ENCODE results near the gene MAP3K14.

MAP3K14 gene

DNA sequence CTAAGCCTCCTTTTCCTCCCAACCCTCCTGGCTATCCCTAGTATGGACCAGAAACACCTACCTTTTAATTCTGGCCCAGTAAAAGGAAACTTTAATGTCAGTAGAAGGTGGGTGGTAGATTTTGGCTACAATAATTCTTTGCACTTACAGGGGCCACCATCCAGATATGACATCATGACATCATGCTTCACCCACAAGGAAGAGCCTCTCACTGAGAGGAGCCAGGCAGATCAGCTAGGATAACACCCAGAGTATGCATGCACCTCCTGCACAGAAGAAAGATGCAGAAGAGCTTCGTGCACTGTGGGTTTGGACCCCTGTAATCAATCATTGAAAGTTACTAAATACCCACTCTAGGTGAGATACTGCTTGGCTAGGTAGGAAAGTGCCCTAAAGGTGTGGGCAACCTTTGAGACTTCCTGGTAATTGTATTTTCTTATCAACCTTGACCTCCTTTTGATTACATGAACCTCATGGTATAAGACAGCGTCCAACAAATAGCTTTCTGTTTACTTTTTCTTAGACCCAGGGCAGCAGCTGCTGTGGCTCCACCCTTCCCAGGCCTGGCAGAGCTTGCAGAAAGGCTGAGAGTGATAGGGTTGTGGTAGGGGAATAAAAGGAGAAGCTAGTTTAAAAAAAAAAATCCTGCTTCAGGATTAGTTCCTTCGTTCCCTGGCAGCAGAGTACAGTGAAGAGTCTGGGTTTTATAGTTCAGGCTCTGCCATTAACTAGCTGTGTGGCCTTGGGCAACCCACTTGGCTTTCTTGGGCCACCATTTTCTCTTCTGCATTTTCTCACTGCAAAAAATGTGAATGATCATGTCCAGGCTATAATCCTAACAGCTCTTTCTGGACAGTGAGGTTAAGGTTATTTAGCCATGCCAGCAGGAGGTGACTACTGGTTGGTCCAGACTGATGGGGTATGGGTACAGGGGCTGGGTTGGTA lies 6.2 kb downstream of the MAP3K14 start:
- H3K9me3 ChIP-seq (ENCODE audit: control insufficient read depth in 5 of 5, low read length in 5 of 5): no peaks in the 10 kb centered on the region
- no peak overlapping the region for H3K27ac ChIP-seq (ENCODE audit: low read depth, low read length)
- H3K9ac ChIP-seq (ENCODE audit: low read length in 5 of 5): no peak overlapping the region
- H3K4me3 ChIP-seq (ENCODE audit: low read depth in 1 of 5, low read length in 5 of 5): no peak overlapping the region
- no peaks in the 10 kb centered on the region for H3K27me3 ChIP-seq (ENCODE audit: control insufficient read depth in 5 of 5, insufficient read depth in 4 of 5, low read length in 5 of 5)
- H3K4me1 ChIP-seq (ENCODE audit: control insufficient read depth in 5 of 5, insufficient read depth in 5 of 5, low read length in 5 of 5): peaks cover 14 to 98% (median 91%) of the 10 kb centered on the region in 5 donors
- peaks cover 0 to 3% (median 3%) of the 10 kb centered on the region in 5 donors for H3K36me3 ChIP-seq (ENCODE audit: control insufficient read depth in 5 of 5, insufficient read depth in 5 of 5, low read length in 5 of 5)

DNA sequence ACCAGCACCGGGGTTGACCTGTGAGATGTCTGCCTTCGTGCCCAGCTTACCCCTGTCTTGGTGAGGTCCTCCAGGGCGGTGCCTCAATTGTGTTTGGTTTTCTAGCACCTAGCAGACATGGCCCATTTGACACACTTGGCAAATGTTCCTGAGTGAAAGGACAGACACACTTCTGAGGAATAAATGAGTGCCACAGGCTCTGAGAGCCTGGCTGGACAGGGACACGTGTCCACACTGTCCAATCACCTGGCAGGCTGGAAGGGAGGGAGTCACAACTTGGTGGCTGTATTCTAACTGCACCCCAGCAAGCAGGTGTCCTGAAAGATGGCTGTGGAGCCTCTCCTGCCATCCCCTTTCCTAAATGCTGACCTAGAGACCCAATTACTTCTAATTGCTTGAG lies 7.4 kb downstream of the MAP3K14 start:
- H3K9ac ChIP-seq (ENCODE audit: low read length in 5 of 5): no peak overlapping the region
- no peaks in the 10 kb centered on the region for H3K9me3 ChIP-seq (ENCODE audit: control insufficient read depth in 5 of 5, low read length in 5 of 5)
- no peak overlapping the region for H3K27ac ChIP-seq (ENCODE audit: low read depth, low read length)
- H3K36me3 ChIP-seq (ENCODE audit: control insufficient read depth in 5 of 5, insufficient read depth in 5 of 5, low read length in 5 of 5): peaks cover 0 to 4% (median 3%) of the 10 kb centered on the region in 5 donors
- no peaks in the 10 kb centered on the region for H3K27me3 ChIP-seq (ENCODE audit: control insufficient read depth in 5 of 5, insufficient read depth in 4 of 5, low read length in 5 of 5)
- H3K4me1 ChIP-seq (ENCODE audit: control insufficient read depth in 5 of 5, insufficient read depth in 5 of 5, low read length in 5 of 5): peaks cover 15 to 89% (median 83%) of the 10 kb centered on the region in 5 donors
- no peak overlapping the region for H3K4me3 ChIP-seq (ENCODE audit: low read depth in 1 of 5, low read length in 5 of 5)

DNA sequence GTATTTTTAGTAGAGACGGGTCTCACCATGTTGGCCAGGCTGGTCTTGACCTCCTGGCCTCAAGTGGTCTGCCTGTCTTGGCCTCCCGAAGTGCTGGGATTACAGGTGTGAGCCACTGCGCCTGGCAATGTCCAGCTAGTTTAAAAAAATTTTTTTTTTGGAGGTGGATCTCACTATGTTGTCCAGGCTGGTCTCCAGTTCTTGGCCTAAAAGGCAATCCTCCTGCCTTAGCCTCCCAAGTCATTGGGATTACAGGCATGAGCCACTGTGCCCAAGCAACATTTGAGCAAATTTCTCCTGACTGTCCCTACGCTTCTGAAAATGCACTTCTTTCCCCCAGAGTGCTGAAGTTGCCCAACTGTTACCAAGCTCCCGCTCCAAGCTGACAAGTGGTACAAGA lies 8.0 kb downstream of the MAP3K14 start:
- Histone ChIP-seq H3K4me3 (ENCODE audit: low read depth in 1 of 5, low read length in 5 of 5) (no peak overlapping the region), H3K27ac (ENCODE audit: low read depth, low read length) (no peak overlapping the region), H3K36me3 (ENCODE audit: control insufficient read depth in 5 of 5, insufficient read depth in 5 of 5, low read length in 5 of 5) (peaks cover 0 to 4% (median 3%) of the 10 kb centered on the region in 5 donors), H3K4me1 (ENCODE audit: control insufficient read depth in 5 of 5, insufficient read depth in 5 of 5, low read length in 5 of 5) (peaks cover 15 to 83% (median 77%) of the 10 kb centered on the region in 5 donors), H3K27me3 (ENCODE audit: control insufficient read depth in 5 of 5, insufficient read depth in 4 of 5, low read length in 5 of 5) (no peaks in the 10 kb centered on the region), H3K9me3 (ENCODE audit: control insufficient read depth in 5 of 5, low read length in 5 of 5) (no peaks in the 10 kb centered on the region), H3K9ac (ENCODE audit: low read length in 5 of 5) (no peak overlapping the region)

DNA sequence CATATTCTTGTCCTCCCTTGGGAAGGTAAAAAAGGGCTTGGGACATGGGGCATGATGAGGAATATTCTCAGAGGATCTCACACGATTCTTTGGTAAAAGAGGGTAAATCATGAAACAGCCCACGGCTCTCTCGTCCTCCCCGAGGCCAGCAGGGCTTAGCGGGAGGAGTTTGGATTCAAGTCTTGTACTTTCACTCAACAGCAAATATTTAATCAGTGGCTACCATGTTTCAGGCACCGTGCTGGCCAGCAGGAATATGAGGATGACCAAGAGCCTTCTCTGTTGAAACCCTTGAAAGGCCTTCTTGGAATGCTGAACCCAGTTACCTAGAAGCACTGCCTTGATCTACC lies 8.8 kb downstream of the MAP3K14 start:
- Histone ChIP-seq H3K9me3 (ENCODE audit: control insufficient read depth in 5 of 5, low read length in 5 of 5) (no peaks in the 10 kb centered on the region), H3K9ac (ENCODE audit: low read length in 5 of 5) (peak overlapping the region in 1 of 5 donors; percentile 36), H3K27ac (ENCODE audit: low read depth, low read length) (peak overlapping the region; percentile 43), H3K27me3 (ENCODE audit: control insufficient read depth in 5 of 5, insufficient read depth in 4 of 5, low read length in 5 of 5) (no peaks in the 10 kb centered on the region), H3K4me1 (ENCODE audit: control insufficient read depth in 5 of 5, insufficient read depth in 5 of 5, low read length in 5 of 5) (peaks cover 15 to 76% (median 72%) of the 10 kb centered on the region in 5 donors), H3K4me3 (ENCODE audit: low read depth in 1 of 5, low read length in 5 of 5) (no peak overlapping the region), H3K36me3 (ENCODE audit: control insufficient read depth in 5 of 5, insufficient read depth in 5 of 5, low read length in 5 of 5) (peaks cover 0 to 4% (median 3%) of the 10 kb centered on the region in 5 donors)

DNA sequence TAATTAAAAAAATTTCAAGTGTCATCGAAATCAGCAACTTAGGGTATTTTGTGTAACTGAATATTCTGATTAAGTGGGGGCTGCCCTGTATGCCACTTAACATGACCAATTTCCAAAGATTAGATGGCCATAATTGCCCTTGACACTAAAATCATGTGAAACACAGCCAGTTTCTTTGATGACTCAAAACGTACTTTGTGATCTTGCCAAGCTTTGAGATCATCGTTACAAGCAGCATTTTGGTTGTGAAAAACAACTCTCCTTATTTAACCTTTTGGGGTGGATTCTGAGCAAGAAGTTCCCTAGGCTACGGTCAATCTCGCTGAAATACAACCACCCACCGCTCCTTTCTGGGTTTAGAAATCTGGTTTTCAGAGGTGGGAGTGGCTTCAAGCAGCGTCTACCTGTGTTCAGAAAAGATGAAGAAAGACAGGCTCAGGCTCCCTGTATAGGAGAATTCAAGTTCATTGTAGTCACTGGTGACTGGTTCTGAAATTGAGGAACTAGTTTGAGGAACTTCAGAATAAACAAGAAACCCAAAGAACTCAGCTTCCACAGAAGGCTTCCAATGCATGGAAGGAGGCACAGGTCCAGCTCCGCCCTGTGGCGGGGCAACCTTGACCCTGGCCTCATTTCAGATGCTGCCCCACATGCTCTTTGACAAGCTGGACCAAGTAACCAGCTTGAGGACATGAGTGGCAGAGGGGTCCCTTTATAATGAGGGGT lies 9.4 kb downstream of the MAP3K14 start:
- no peak overlapping the region for H3K4me3 ChIP-seq (ENCODE audit: low read depth in 1 of 5, low read length in 5 of 5)

DNA sequence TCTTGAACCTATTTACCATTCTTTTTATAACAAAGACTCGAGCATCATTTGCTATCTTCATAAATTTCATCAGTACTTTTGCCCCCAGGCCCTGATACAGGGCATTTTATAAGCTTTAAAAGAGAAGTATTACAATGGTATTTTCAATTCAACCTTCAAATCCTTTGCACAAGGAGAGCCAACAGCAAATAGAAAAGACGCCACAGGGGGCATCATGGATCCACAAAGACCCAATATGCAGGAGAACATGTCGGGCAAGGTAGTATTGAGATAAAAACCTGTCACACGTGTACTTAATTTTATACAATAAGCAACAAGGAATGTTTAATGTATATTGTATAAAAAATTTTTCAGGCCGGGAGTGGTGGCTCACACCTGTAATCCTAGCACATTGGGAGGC lies 10.2 kb downstream of the MAP3K14 start:
- no peaks in the 10 kb centered on the region for H3K9me3 ChIP-seq (ENCODE audit: control insufficient read depth in 5 of 5, low read length in 5 of 5)
- H3K4me3 ChIP-seq (ENCODE audit: low read depth in 1 of 5, low read length in 5 of 5): no peak overlapping the region
- peaks cover 12 to 76% (median 61%) of the 10 kb centered on the region in 5 donors for H3K4me1 ChIP-seq (ENCODE audit: control insufficient read depth in 5 of 5, insufficient read depth in 5 of 5, low read length in 5 of 5)
- peak overlapping the region; percentile 65 for H3K27ac ChIP-seq (ENCODE audit: low read depth, low read length)
- H3K9ac ChIP-seq (ENCODE audit: low read length in 5 of 5): no peak overlapping the region
- peaks cover 0 to 4% (median 3%) of the 10 kb centered on the region in 5 donors for H3K36me3 ChIP-seq (ENCODE audit: control insufficient read depth in 5 of 5, insufficient read depth in 5 of 5, low read length in 5 of 5)
- no peaks in the 10 kb centered on the region for H3K27me3 ChIP-seq (ENCODE audit: control insufficient read depth in 5 of 5, insufficient read depth in 4 of 5, low read length in 5 of 5)

More for the DNA sequence above, 9.4 kb downstream of the MAP3K14 start:
- H3K9ac ChIP-seq (ENCODE audit: low read length in 5 of 5): peak overlapping the region in 1 of 5 donors; percentile 36
- H3K9me3 ChIP-seq (ENCODE audit: control insufficient read depth in 5 of 5, low read length in 5 of 5): no peaks in the 10 kb centered on the region
- peaks cover 12 to 76% (median 69%) of the 10 kb centered on the region in 5 donors for H3K4me1 ChIP-seq (ENCODE audit: control insufficient read depth in 5 of 5, insufficient read depth in 5 of 5, low read length in 5 of 5)
- H3K36me3 ChIP-seq (ENCODE audit: control insufficient read depth in 5 of 5, insufficient read depth in 5 of 5, low read length in 5 of 5): peaks cover 0 to 4% (median 3%) of the 10 kb centered on the region in 5 donors
- peak overlapping the region; percentile 43 for H3K27ac ChIP-seq (ENCODE audit: low read depth, low read length)
- no peaks in the 10 kb centered on the region for H3K27me3 ChIP-seq (ENCODE audit: control insufficient read depth in 5 of 5, insufficient read depth in 4 of 5, low read length in 5 of 5)

DNA sequence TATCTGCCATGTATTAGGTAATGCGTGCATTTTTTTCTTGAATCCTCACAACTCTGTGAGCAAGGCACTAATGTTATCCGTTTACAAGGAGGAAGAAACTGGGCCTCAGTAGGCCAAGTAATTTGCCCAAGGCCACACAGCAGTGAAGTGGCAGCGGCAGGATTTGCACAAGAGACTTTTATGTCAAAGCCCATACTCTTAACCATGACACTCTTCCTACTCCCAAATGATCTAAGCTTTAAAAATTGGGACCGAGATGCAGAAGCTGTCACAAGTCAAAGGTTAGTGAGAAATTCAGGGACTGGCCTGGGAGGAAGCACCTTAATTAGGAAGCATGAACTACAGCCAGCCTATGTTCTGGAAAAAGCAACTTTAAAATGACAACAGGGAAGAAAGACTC lies 10.7 kb downstream of the MAP3K14 start:
- peak overlapping the region; percentile 65 for H3K27ac ChIP-seq (ENCODE audit: low read depth, low read length)
- H3K4me3 ChIP-seq (ENCODE audit: low read depth in 1 of 5, low read length in 5 of 5): no peak overlapping the region
- peaks cover 0 to 4% (median 3%) of the 10 kb centered on the region in 5 donors for H3K36me3 ChIP-seq (ENCODE audit: control insufficient read depth in 5 of 5, insufficient read depth in 5 of 5, low read length in 5 of 5)
- H3K4me1 ChIP-seq (ENCODE audit: control insufficient read depth in 5 of 5, insufficient read depth in 5 of 5, low read length in 5 of 5): peaks cover 12 to 71% (median 55%) of the 10 kb centered on the region in 5 donors
- H3K27me3 ChIP-seq (ENCODE audit: control insufficient read depth in 5 of 5, insufficient read depth in 4 of 5, low read length in 5 of 5): no peaks in the 10 kb centered on the region
- H3K9me3 ChIP-seq (ENCODE audit: control insufficient read depth in 5 of 5, low read length in 5 of 5): no peaks in the 10 kb centered on the region
- H3K9ac ChIP-seq (ENCODE audit: low read length in 5 of 5): no peak overlapping the region

DNA sequence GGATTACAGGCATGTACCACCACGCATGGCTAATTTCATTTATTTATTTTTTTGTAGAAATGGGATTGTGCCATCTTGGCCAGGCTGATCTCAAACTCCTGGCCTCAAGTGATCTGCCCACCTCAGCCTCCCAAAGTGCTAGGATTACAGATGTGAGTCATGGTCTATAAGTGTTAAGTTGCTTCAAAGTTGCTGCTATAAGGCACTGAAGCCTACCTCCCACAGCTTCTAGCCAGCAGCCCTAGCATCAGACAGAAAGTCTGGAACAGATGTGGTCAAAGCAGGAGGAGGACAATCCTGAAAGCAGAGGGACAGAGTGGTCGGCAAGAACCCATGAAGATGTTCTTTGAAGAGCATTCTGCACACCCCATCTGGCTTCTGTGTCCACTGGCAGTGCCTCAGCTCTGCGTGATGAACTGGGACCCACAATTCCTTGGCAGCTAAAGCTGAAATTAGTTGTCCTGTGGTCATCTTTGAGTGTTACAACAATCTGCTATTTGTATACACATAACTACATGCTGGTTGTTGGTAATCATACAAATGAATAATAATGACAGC lies 11.2 kb downstream of the MAP3K14 start:
- Histone ChIP-seq H3K27me3 (ENCODE audit: control insufficient read depth in 5 of 5, insufficient read depth in 4 of 5, low read length in 5 of 5) (no peaks in the 10 kb centered on the region), H3K36me3 (ENCODE audit: control insufficient read depth in 5 of 5, insufficient read depth in 5 of 5, low read length in 5 of 5) (peaks cover 0 to 4% (median 3%) of the 10 kb centered on the region in 5 donors), H3K9me3 (ENCODE audit: control insufficient read depth in 5 of 5, low read length in 5 of 5) (no peaks in the 10 kb centered on the region), H3K27ac (ENCODE audit: low read depth, low read length) (peak overlapping the region; percentile 65), H3K4me1 (ENCODE audit: control insufficient read depth in 5 of 5, insufficient read depth in 5 of 5, low read length in 5 of 5) (peaks cover 9 to 70% (median 51%) of the 10 kb centered on the region in 5 donors), H3K9ac (ENCODE audit: low read length in 5 of 5) (no peak overlapping the region), H3K4me3 (ENCODE audit: low read depth in 1 of 5, low read length in 5 of 5) (no peak overlapping the region)

DNA sequence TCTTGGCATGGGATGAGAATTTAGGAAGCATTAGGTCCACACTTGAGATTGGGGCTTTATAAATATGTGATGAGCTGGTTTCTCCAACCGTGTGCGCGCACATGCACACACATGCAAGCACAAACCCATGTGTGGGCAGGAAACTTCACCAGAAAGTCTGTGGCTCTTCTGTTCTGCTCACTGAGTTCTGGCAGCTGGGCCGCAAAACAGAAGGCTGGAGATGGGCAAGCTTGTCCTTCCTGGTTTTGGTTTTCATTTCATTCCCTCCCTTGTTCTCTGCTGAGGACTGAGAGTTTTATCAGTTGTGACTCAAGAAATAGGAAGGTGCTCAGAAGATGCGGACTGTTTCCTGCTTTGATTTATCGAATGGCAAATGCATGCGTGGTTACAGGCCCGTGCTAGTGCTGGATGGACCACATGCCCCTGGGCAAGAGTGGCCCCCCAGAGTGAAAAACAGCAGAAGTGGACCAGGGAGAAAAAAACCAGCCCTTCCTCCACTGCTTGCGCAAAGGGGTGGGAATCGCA lies 14.1 kb downstream of the MAP3K14 start:
- peaks cover 17 to 67% (median 49%) of the 10 kb centered on the region in 5 donors for H3K4me1 ChIP-seq (ENCODE audit: control insufficient read depth in 5 of 5, insufficient read depth in 5 of 5, low read length in 5 of 5)

More for the DNA sequence above, 14.1 kb downstream of the MAP3K14 start:
- H3K9ac ChIP-seq (ENCODE audit: low read length in 5 of 5): no peak overlapping the region
- H3K27me3 ChIP-seq (ENCODE audit: control insufficient read depth in 5 of 5, insufficient read depth in 4 of 5, low read length in 5 of 5): no peaks in the 10 kb centered on the region
- no peaks in the 10 kb centered on the region for H3K9me3 ChIP-seq (ENCODE audit: control insufficient read depth in 5 of 5, low read length in 5 of 5)
- peak overlapping the region in 2 of 5 donors; percentile 11 to 25 for H3K4me3 ChIP-seq (ENCODE audit: low read depth in 1 of 5, low read length in 5 of 5)
- peak overlapping the region; percentile 65 for H3K27ac ChIP-seq (ENCODE audit: low read depth, low read length)
- peaks cover 0 to 3% (median 0%) of the 10 kb centered on the region in 5 donors for H3K36me3 ChIP-seq (ENCODE audit: control insufficient read depth in 5 of 5, insufficient read depth in 5 of 5, low read length in 5 of 5)

Data from subcutaneous abdominal adipose tissue (tissue), 5 donors.